Ureter (tissue), 1 donor: ENCODE results near the gene FHOD3. TPM values are rescaled to one million over a fixed set of nuclear protein-coding genes. Genes with fewer than 3 reads are reported as not detected.

Experiments
- DNase-seq: peaks from one replicate; pipeline ENCODE4 v3.0.0-alpha.2; 2020; ENCODE audit warnings: low spot score
- total RNA-seq: library from RNA; stranded (reverse); gene quantifications from one replicate; pipeline ENCODE4 v1.2.4, GENCODE V29; 2023
- donor health status: DM: yes; HTN: yes; CAD: no.

Gene FHOD3
- 25.7 TPM for total RNA-seq

- DNase-seq = peak; percentile 66
These were observed at the start of gene FHOD3 for GRCh38 chr18:36297417-36298125. Gene FHOD3 (plus strand): TSS chr18:36297713. CDS start chr18:36297836, 123 bp downstream.

- DNase-seq = no peak
These were observed 48.1 kb upstream of the FHOD3 start for GRCh38 chr18:36249392-36249791.

GRCh38 chr18:36250827-36251226 lies 46.7 kb upstream of the FHOD3 start:
- DNase-seq = no peak

GRCh38 chr18:36255072-36255698 lies 42.3 kb upstream of the FHOD3 start:
- no peak for DNase-seq

- no peak for DNase-seq
These were observed 41.4 kb upstream of the FHOD3 start for GRCh38 chr18:36256094-36256493.

GRCh38 chr18:36262971-36263370 lies 34.5 kb upstream of the FHOD3 start:
- no peak for DNase-seq

DNA sequence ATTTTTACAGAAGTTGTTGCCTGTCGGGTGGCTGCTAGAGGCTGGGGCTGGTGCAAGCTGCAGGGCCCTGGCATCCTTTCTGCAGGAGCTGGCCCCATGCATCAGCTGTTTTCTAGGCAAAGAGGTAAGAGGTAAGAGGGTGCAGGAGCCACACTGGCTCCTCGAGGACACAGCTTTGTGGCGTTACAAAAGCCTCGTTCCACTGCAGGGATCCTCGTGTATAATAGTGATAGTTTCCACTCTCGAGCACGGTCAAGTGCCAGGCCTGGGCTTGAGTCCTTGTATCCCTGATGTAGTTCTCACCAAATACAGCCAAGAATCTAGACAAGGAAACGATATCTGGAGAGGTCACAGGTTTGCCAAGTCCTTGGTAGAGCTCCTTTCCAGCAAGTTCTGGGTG lies 33.2 kb upstream of the FHOD3 start:
- DNase-seq = no peak

DNA sequence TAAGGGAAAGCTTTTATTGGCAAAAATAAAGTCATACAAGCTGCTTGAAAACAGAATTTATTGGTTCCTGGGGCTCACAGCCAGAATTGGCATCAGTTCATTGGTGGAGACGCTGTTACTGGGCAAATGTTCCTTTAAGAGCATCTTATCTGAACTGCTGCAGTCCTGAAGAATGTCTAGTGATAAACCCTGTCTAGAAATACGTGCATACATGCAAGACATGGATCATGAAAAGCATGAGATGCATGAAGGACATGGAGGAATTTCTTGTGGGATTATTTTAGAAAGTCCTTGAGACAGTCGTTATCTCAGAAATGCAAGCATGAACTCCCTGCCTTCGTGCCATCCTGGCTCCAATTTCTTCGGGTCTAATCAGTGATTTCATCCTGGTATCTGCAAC lies 32.5 kb upstream of the FHOD3 start:
- DNase-seq = no peak

DNA sequence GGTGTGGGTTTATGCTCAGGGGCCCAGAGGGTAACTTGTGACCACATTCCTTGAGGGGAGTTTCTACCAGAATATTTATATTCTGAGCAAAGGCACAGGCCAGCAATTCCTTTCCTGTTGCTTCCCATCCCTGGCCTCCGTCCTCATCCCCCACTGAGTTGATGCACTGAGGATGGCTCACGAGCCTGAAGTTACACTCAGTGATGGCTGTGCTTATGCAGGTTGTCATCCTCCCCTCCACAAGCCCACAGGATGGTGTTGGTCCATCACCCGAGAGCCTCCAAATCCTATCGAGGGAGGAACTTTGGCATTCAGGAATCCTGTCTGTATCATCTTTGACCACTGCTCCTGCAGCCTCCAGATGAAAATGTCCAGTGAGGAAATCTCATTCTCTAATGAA lies 28.4 kb upstream of the FHOD3 start:
- no peak for DNase-seq

- no peak for DNase-seq
These were observed 26.4 kb upstream of the FHOD3 start for GRCh38 chr18:36271153-36271552.

DNA sequence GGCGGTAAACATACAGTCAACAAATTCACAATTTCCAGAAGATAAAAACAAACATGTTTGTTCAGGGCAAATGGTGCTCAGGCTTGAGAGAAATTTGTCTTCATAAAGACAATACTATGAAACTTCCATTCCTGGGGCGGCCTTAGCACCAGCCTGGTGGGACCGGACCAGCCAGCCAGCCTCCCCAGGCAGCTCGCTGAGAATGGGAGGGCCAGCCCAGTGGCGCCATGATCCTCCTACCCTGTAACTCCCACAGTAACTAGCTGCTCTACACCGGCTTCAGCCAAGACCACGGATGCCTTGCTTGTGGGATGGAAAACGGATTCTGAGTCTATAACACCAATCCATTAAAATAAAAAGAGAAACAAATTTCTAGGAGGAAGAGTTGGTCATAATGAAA lies 24.2 kb upstream of the FHOD3 start:
- DNase-seq = no peak

- DNase-seq = no peak
These were observed 23.3 kb upstream of the FHOD3 start for GRCh38 chr18:36274083-36274715.

DNA sequence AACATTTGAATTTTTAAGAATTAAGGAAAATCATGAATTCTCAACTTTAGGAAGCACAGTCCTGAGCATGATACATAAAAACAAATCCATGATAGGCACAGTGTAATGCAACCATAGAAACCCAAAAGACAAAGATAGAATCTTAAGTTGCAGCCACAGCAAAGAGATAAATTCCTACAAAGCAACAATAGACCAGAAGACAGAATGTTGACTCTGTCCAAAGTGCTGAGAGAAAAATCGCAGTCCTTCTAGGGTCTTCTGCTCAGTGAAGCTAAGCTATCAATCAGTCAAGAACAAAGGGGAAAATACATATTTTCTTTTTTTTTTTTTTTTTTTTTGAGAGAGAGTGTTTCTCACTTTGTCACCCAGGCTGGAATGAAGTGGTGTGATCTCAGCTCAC lies 22.0 kb upstream of the FHOD3 start:
- DNase-seq = no peak

GRCh38 chr18:36279001-36279400 lies 18.5 kb upstream of the FHOD3 start:
- no peak for DNase-seq

GRCh38 chr18:36281936-36282335 lies 15.6 kb upstream of the FHOD3 start:
- DNase-seq = no peak

GRCh38 chr18:36283448-36283847 lies 14.1 kb upstream of the FHOD3 start:
- DNase-seq = no peak

DNA sequence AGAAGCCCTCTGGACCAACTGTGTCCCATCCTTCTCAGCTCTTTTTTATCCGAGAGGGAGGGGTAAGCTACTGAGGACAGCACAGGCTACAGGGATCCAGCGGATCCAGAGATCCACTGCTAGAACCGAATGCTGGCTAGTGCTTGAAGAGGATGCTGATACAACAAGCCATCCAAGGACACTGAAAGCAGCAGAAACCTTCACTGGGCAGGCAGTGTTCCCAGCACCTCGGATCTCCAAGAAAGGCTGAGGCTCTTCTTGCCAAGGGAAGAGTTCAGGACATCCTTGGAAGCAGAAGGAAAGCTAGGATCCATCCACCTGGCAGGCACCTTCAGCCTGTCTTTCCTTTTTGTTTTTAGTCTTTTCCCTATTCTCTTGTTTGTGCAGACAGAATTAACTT lies 13.2 kb upstream of the FHOD3 start:
- DNase-seq = no peak

DNA sequence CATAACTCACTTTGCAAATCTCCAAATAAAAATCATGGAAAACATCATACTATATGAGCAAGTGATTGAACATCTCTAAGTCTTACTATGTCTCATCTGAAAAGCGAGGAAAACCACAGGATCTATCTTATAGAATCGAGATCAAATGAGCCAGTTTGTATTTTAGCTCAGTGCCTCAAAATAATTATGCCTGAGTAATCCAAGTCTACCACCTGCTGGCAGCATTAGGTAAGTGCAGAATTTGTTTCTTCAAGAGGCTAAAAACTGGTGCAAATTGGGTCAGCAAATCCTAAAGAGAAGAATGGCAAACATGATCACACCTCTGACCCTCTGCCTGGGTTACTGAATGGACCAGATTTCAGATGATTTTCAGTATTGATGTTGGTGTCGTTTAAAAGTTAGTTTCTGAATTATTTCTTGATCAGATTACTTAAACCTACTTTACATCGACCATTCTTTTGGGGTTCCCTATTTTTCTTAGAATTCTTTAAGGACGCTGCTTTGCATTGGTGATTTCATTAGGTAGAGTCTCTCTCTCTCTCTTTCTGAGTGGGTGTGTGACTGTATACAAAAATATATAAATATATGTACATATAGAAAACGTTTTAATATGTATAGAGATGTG lies 12.7 kb upstream of the FHOD3 start:
- no peak for DNase-seq

GRCh38 chr18:36287653-36288052 lies 9.9 kb upstream of the FHOD3 start:
- DNase-seq = no peak

DNA sequence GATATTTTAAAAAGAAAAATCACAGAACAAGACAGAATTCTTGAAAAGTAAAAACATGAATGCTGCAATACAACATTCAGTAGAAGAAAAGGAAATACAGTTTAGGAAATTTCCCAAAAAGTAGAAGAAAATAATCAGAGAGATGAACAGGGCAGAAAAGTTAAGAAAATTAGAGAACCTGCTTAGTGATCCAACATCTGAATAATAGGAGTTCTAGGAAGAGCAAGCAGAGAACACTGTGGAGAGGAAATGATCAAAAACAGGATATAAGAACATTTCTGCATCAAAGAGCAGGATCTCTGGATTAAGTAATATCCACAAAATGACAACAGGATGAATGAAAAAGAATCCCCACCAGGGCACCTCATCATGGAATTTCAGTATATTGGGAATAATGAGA lies 8.8 kb upstream of the FHOD3 start:
- no peak for DNase-seq

DNA sequence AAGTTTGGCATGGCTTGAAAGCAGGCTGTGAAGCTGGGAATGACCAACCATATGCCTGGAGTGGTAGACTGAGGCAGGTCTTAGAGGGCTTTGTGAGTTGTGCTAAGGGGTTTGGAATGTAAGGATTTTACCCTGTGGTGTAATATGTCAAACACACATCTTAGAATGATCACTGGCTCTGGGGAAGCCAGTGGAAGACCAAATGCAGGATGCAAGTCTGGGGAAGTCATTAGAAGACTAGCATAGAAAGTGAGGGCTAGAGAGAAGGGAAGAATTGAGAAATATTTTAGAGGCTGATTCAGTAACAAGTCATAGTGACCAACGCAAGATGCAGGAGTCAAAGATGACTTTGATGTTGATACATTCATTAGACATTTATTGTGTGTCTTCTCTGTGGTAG lies 3.5 kb upstream of the FHOD3 start:
- DNase-seq = no peak

- no peak for DNase-seq
These were observed 2.3 kb upstream of the FHOD3 start for GRCh38 chr18:36295214-36295613.

- DNase-seq = no peak
These were observed 1.6 kb upstream of the FHOD3 start for GRCh38 chr18:36295880-36296301.
